Measurements from ENCODE around the gene RDH11.

Gene RDH11

GRCh38 chr14:67644428-67644827 is 51.1 kb downstream of the RDH11 start:
- DNase-seq, result no peak

GRCh38 chr14:67643713-67644112 is 51.9 kb downstream of the RDH11 start:
- DNase-seq, result no peak

GRCh38 chr14:67641902-67642749 is 53.4 kb downstream of the RDH11 start:
- DNase-seq, result no peak

GRCh38 chr14:67641480-67641879 is 54.1 kb downstream of the RDH11 start:
- no peak for DNase-seq

- DNase-seq, result no peak
Measured at GRCh38 chr14:67638642-67639041, 56.9 kb downstream of the RDH11 start.

GRCh38 chr14:67636361-67636919 is 59.1 kb downstream of the RDH11 start:
- DNase-seq, result no peak

- no peak for DNase-seq
Measured at GRCh38 chr14:67633451-67634147, 62.0 kb downstream of the RDH11 start.

- DNase-seq, result no peak
Measured at GRCh38 chr14:67630938-67631337, 64.6 kb downstream of the RDH11 start.

- DNase-seq, result no peak
Measured at GRCh38 chr14:67630186-67630585, 65.4 kb downstream of the RDH11 start.

GRCh38 chr14:67627519-67627918 is 68.0 kb downstream of the RDH11 start:
- no peak for DNase-seq
